Neural cell (in vitro differentiated cells): Measurements from ENCODE around the gene KCTD10.

Experiments
- CTCF ChIP-seq: fragments of 450-650 bp; IDR thresholded peaks from 2 replicates; pipeline ENCODE4 v1.5.1; 2014; ENCODE audit warnings: antibody characterized with exemption, mild to moderate bottlenecking, moderate library complexity; ENCODE audit not compliant: poor library complexity, severe bottlenecking
- EP300 ChIP-seq: fragments of 450-650 bp; conservative IDR thresholded peaks from 2 replicates; pipeline ENCODE4 v1.6.1; 2014; ENCODE audit warnings: antibody characterized with exemption, mild to moderate bottlenecking, moderate library complexity; ENCODE audit not compliant: poor library complexity, severe bottlenecking
- EZH2 ChIP-seq: fragments of 200-600, 300-800 bp; shearing (Covaris generic), sonication (generic); IDR thresholded peaks from 2 replicates; pipeline ENCODE4 v1.6.1; 2014; ENCODE audit warnings: antibody characterized with exemption, low read length, borderline replicate concordance, mild to moderate bottlenecking; ENCODE audit not compliant: insufficient read depth, poor library complexity, severe bottlenecking
- POLR2AphosphoS5 ChIP-seq: IDR thresholded peaks from 2 replicates; pipeline ENCODE4 v1.6.1; 2012
- REST ChIP-seq: IDR thresholded peaks from 2 replicates; pipeline ENCODE4 v1.6.1; 2012; ENCODE audit warnings: borderline replicate concordance
- SMC3 ChIP-seq: fragments of 450-650 bp; conservative IDR thresholded peaks from 2 replicates; pipeline ENCODE4 v1.6.1; 2014; ENCODE audit warnings: antibody characterized with exemption, mild to moderate bottlenecking, moderate library complexity; ENCODE audit not compliant: poor library complexity
- TAF1 ChIP-seq: IDR thresholded peaks from 2 replicates; pipeline ENCODE4 v1.6.1; 2012; ENCODE audit warnings: low read depth

- TF ChIP-seq CTCF (no peak), EZH2 (no peak), POLR2AphosphoS5 (no peak), SMC3 (no peak), EP300 (no peak), REST (no peak), TAF1 (no peak)
Measured at GRCh38 chr12:109421355-109422087, 55.6 kb downstream of the KCTD10 start.
